DMS79 (cell line): ENCODE results near the gene SMAD3.

Source experiments
- DNase-seq: peaks from one replicate; lab custom pipeline; 2025; lab: John Stamatoyannopoulos, UW

The SMAD3 gene

GRCh38 chr15:67199881-67200763 lies 134.7 kb downstream of the SMAD3 start:
- no peak for DNase-seq

- DNase-seq, result no peak
These were observed 135.7 kb downstream of the SMAD3 start for GRCh38 chr15:67201136-67201535.

GRCh38 chr15:67202091-67202490 lies 136.7 kb downstream of the SMAD3 start:
- no peak for DNase-seq

GRCh38 chr15:67202991-67203390 lies 137.6 kb downstream of the SMAD3 start:
- DNase-seq, result no peak

GRCh38 chr15:67207555-67208207 lies 142.3 kb downstream of the SMAD3 start:
- no peak for DNase-seq

- no peak for DNase-seq
These were observed 143.0 kb downstream of the SMAD3 start for GRCh38 chr15:67208396-67208795.

GRCh38 chr15:67210555-67211168 lies 145.3 kb downstream of the SMAD3 start:
- no peak for DNase-seq

- DNase-seq, result no peak
These were observed 147.4 kb downstream of the SMAD3 start for GRCh38 chr15:67212684-67213367.

GRCh38 chr15:67215102-67215501 lies 149.7 kb downstream of the SMAD3 start:
- DNase-seq, result no peak

- DNase-seq, result no peak
These were observed 151.5 kb downstream of the SMAD3 start for GRCh38 chr15:67216859-67217258.

GRCh38 chr15:67218428-67218827 lies 153.0 kb downstream of the SMAD3 start:
- no peak for DNase-seq

GRCh38 chr15:67219288-67219687 lies 153.9 kb downstream of the SMAD3 start:
- DNase-seq, result no peak

GRCh38 chr15:67224889-67225288 lies 159.5 kb downstream of the SMAD3 start:
- DNase-seq, result no peak

- no peak for DNase-seq
These were observed 159.9 kb downstream of the SMAD3 start for GRCh38 chr15:67225336-67225735.

GRCh38 chr15:67227431-67227830 lies 162.0 kb downstream of the SMAD3 start:
- no peak for DNase-seq

GRCh38 chr15:67227846-67228245 lies 162.4 kb downstream of the SMAD3 start:
- no peak for DNase-seq

GRCh38 chr15:67228286-67228685 lies 162.9 kb downstream of the SMAD3 start:
- no peak for DNase-seq

- DNase-seq, result no peak
These were observed 165.1 kb downstream of the SMAD3 start for GRCh38 chr15:67230504-67230903.

GRCh38 chr15:67232591-67232990 lies 167.2 kb downstream of the SMAD3 start:
- no peak for DNase-seq

- no peak for DNase-seq
These were observed 175.1 kb downstream of the SMAD3 start for GRCh38 chr15:67240235-67241131.

- no peak for DNase-seq
These were observed 175.9 kb downstream of the SMAD3 start for GRCh38 chr15:67241132-67241855.
